Transverse colon (tissue), 4 donors: ENCODE data around the gene SPAG8. TPM values are rescaled to one million over a fixed set of nuclear protein-coding genes. Genes with fewer than 3 reads are reported as not detected.

ENCODE experiments used
- DNase-seq: peaks from one replicate; pipeline ENCODE4 v3.0.0-alpha.2; 2019
- H3K27ac ChIP-seq, 4 donors: fragments of 200-600 bp; sonication (generic); 2 replicates each; pipeline ENCODE4 v1.5.1; 2016 to 2018; ENCODE audit warnings: inconsistent platforms in 4 of 4
- H3K27me3 ChIP-seq: fragments of 200-600 bp; sonication (generic); 2 replicates; pipeline ENCODE4 v1.5.1; 2017; ENCODE audit warnings: inconsistent platforms
- H3K36me3 ChIP-seq, 4 donors: fragments of 200-600 bp; sonication (generic); 2 replicates each; pipeline ENCODE4 v1.5.1; 2017 to 2019; ENCODE audit warnings: inconsistent platforms in 4 of 4
- H3K4me1 ChIP-seq, 4 donors: fragments of 200-600 bp; sonication (generic); 2 replicates each; pipeline ENCODE4 v1.5.1; 2017 to 2020; ENCODE audit warnings: inconsistent platforms in 4 of 4
- H3K4me3 ChIP-seq, 4 donors: fragments of 200-600 bp; sonication (generic); 1 replicate in 1 of 4; 2 replicates in 3 of 4; pipeline versions ENCODE4 v1.5.1 to v1.6.1; 2017 to 2019; ENCODE audit warnings: inconsistent platforms in 4 of 4
- H3K9me3 ChIP-seq, 2 donors: fragments of 200-600 bp; sonication (generic); 2 replicates each; pipeline ENCODE4 v1.5.1; 2017 to 2019; ENCODE audit warnings: inconsistent platforms in 2 of 2
- EP300 ChIP-seq: sonication (generic); formaldehyde crosslinking; IDR thresholded peaks from one replicate; pipeline ENCODE4 v1.6.1; 2017; ENCODE audit warnings: antibody characterized with exemption, low read depth
- POLR2A ChIP-seq: fragments of 450-650 bp; IDR thresholded peaks from one replicate; pipeline ENCODE4 v1.6.1; 2016; ENCODE audit warnings: antibody characterized with exemption, mild to moderate bottlenecking, moderate library complexity
- POLR2AphosphoS5 ChIP-seq, 3 donors: sonication (generic); formaldehyde crosslinking; IDR thresholded peaks; one replicate each; pipeline ENCODE4 v1.6.1; 2016; ENCODE audit warnings: antibody characterized with exemption in 3 of 3
- WGBS, 2 donors: methylation state at CpG; one replicate each; pipeline ENCODE4 v1.1.5; 2018; ENCODE audit warnings: low coverage in 1 of 2; 5-methylcytosine and 5-hydroxymethylcytosine counted together
- in situ Hi-C, 4 donors: fragments of 200-750 bp; cut with MboI; loops; one replicate each; pipeline versions ENCODE4 v1.15.0 to v1.15.1; 2017; ENCODE audit warnings: low sequenced_read_pairs in 3 of 4, low pct_ligation_motif_present in 1 of 4, low pct_unique_long_range_greater_than_20kb in 1 of 4
- intact Hi-C: fragments of 100-400 bp; cut with DNase I; formaldehyde crosslinking; loops from one replicate; pipeline ENCODE4 v1.15.1; 2023; ENCODE audit warnings: low total_unique reads
- total RNA-seq, 4 donors: library from RNA; depleted of rRNA; stranded (reverse); fragments of >200 nt; gene quantifications; one replicate each; pipeline ENCODE4 v1.1.0, GENCODE V29; 2016
- TF ChIP-seq, protein P1 (sequence below), 5 experiments: fragments of 200-600 bp in 3 of 5; fragments of 450-650 bp in 2 of 5; sonication (generic) in 3 of 5; IDR thresholded peaks; 1 replicate in 2 of 5; 2 replicates in 3 of 5; pipeline ENCODE4 v1.5.1; 2016 to 2017; ENCODE audit warnings: antibody characterized with exemption in 5 of 5, inconsistent platforms in 3 of 5, mild to moderate bottlenecking in 2 of 5, moderate library complexity in 1 of 5

SPAG8 gene
- total RNA-seq, 4 donors from 2014 or later, result 0.41 to 3.0 (median 1.9) TPM; not detected in 1

DNA sequence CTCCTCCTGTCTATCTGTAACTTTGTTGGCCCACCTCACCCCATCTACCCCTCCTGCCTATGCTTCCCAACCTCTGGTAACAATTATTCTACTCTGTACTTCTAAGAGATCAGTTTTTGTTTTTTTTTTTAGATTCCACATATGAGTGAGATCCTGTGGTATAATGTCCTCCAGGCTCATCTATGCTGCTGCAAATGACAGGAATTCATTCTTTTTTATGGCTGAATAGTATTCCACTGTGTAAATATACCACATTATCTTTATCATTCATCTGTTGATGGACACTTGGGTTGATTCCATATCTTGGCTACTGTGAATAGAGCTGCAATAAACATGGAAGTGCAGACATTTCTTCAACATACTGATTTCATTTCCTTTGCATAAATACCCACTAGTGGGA lies 28.6 kb downstream of the SPAG8 start:
- Histone ChIP-seq H3K4me3 (no peak overlapping the region), H3K27ac (no peak overlapping the region), H3K36me3 (peaks cover 0 to 5% (median 0%) of the 10 kb centered on the region in 4 donors), H3K9me3 (no peaks in the 10 kb centered on the region), H3K4me1 (no peaks in the 10 kb centered on the region), H3K27me3 (no peaks in the 10 kb centered on the region)
- in situ Hi-C loops, result no loop called here
- TF ChIP-seq, protein P1, sequence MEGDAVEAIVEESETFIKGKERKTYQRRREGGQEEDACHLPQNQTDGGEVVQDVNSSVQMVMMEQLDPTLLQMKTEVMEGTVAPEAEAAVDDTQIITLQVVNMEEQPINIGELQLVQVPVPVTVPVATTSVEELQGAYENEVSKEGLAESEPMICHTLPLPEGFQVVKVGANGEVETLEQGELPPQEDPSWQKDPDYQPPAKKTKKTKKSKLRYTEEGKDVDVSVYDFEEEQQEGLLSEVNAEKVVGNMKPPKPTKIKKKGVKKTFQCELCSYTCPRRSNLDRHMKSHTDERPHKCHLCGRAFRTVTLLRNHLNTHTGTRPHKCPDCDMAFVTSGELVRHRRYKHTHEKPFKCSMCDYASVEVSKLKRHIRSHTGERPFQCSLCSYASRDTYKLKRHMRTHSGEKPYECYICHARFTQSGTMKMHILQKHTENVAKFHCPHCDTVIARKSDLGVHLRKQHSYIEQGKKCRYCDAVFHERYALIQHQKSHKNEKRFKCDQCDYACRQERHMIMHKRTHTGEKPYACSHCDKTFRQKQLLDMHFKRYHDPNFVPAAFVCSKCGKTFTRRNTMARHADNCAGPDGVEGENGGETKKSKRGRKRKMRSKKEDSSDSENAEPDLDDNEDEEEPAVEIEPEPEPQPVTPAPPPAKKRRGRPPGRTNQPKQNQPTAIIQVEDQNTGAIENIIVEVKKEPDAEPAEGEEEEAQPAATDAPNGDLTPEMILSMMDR (IDR thresholded peaks at IDR 0.05), result no peak
- no peak for DNase-seq
- intact Hi-C loops, result no loop called here

DNA sequence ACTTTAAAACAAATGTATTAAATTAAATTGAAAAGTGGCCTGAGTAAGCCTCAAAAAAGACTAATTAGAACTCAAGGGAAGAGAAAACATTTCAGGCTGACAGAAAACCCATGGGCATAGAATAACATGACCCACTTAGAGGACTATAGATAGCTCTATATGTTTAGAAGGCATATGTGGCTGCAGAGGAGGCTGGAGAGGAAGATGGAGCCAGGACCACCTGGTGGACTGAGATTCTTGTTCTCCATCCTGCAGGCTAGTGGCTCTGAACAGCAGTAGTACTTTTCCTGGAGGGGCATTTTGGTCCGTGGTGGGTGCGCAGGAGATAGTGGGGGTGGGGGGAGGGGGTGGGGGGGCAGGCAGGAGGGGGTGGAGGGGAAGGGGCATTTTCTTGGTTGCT lies 31.0 kb downstream of the SPAG8 start:
- Histone ChIP-seq H3K4me1 (no peaks in the 10 kb centered on the region), H3K36me3 (peaks cover 0 to 5% (median 0%) of the 10 kb centered on the region in 4 donors), H3K4me3 (no peak overlapping the region), H3K27me3 (no peaks in the 10 kb centered on the region), H3K27ac (no peak overlapping the region), H3K9me3 (no peaks in the 10 kb centered on the region)
- 77% methylated on average over 2 of the region's 2 CpGs; no CpG with 5 or more reads in 1 of the 2 donors for whole genome bisulfite sequencing, 2 donors
- TF ChIP-seq POLR2A (no peak), EP300 (no peak), POLR2AphosphoS5 (IDR thresholded peaks at IDR 0.05) (no peak)
- TF ChIP-seq, protein P1 (IDR thresholded peaks at IDR 0.05), result no peak
- intact Hi-C loops (no loop called here), in situ Hi-C loops (no loop called here)
- DNase-seq, result no peak

DNA sequence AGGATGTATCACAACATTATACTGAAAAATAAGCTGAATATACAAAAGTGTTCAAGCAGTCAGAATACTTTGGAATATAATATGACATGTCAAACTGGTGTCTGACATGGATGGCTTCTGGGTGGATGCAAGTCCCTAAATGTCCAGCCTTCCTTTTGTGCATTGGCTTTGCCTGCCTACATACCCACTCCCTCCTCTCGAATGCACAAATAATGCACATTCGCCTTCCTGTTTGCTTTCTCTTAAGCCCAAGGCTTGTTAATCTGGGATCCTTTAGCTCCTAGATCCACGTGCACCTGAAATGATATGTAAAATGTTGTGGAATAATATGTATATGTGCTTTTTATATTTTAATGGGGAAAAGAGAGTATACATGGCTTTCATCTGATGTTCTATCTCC lies 33.6 kb downstream of the SPAG8 start:
- Histone ChIP-seq H3K36me3 (no peaks in the 10 kb centered on the region), H3K27me3 (no peaks in the 10 kb centered on the region), H3K27ac (no peak overlapping the region), H3K4me1 (no peaks in the 10 kb centered on the region), H3K4me3 (no peak overlapping the region), H3K9me3 (no peaks in the 10 kb centered on the region)
- TF ChIP-seq POLR2A (no peak), EP300 (no peak), POLR2AphosphoS5 (IDR thresholded peaks at IDR 0.05) (no peak)
- TF ChIP-seq, protein P1 (IDR thresholded peaks at IDR 0.05), result no peak
- 95 to 100% methylated on average over 3 of the region's 3 CpGs for WGBS, 2 donors
- in situ Hi-C loops (no loop called here), intact Hi-C loops (no loop called here)
- no peak for DNase-seq

DNA sequence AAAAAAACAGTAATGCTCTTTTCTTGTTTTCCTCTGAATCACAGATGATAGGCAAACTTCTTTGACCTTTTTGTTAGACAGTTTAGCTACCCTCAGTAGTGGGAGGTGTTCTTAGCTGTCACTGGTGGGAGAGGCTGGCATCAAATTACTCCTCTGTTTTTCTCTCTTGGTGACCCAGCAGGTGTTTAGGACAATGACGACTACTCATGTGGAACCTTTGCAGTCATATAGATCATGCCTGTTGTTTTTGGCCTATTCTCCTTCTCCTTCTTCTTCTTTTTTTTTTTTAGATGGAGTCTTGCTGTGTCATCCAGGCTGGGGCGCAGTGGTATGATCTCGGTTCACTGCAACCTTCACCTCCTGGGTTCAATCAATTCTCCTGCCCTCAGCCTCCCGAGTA lies 36.0 kb downstream of the SPAG8 start:
- TF ChIP-seq EP300 (no peak), POLR2AphosphoS5 (IDR thresholded peaks at IDR 0.05) (no peak)
- TF ChIP-seq, protein P1 (IDR thresholded peaks at IDR 0.05), result no peak
- intact Hi-C loops (no loop called here), in situ Hi-C loops (no loop called here)
- DNase-seq, result no peak
- Histone ChIP-seq H3K4me3 (no peak overlapping the region), H3K27me3 (no peaks in the 10 kb centered on the region), H3K9me3 (no peaks in the 10 kb centered on the region), H3K27ac (no peak overlapping the region), H3K36me3 (no peaks in the 10 kb centered on the region), H3K4me1 (peaks cover 10 to 18% (median 13%) of the 10 kb centered on the region in 4 donors)
- 79 to 100% methylated on average over 3 to 4 of the region's 4 CpGs for WGBS, 2 donors
